CD4-positive, alpha-beta T cell (primary cell): ENCODE measurements around the gene RARA. TPM values are rescaled to one million over a fixed set of nuclear protein-coding genes. Genes with fewer than 3 reads are reported as not detected.
A peak's percentile ranks its signal among the peaks of the same experiment; 100 is the strongest.

Source experiments
- ATAC-seq: fragments of 200-7000 bp; cut with Tn5 transposase; one replicate; pipeline ENCODE4 v1.10.0; 2022; ENCODE audit warnings: mild to moderate bottlenecking; ENCODE audit not compliant: poor library complexity
- CTCF ChIA-PET: fragments of 350-600 bp; sonication (Branson Sonifier 250); formaldehyde crosslinking; loops from one replicate; lab custom pipeline; 2021; ENCODE audit warnings: antibody characterized with exemption, inconsistent platforms; lab: Charles Lee
- POLR2A ChIA-PET: fragments of 350-600 bp; sonication (Branson Sonifier 250); formaldehyde crosslinking; loops from one replicate; lab custom pipeline; 2021; ENCODE audit warnings: antibody characterized with exemption, inconsistent platforms; lab: Charles Lee
- DNase-seq, 14 experiments: peaks; one replicate each; pipeline ENCODE4 v3.0.0-alpha.2; 2013 to 2020; ENCODE audit warnings: mixed read lengths in 2 of 14
- H3K27ac ChIP-seq, 2 donors: one replicate each; pipeline versions ENCODE4 v1.5.1 to v1.7.0; 2013; ENCODE audit warnings: low read length in 2 of 2, low read depth in 1 of 2, mild to moderate bottlenecking in 1 of 2
- H3K27me3 ChIP-seq, 2 experiments: 1 replicate in 1 of 2; 2 replicates in 1 of 2; pipeline versions ENCODE4 v1.6.1 to v1.7.0; 2013; ENCODE audit warnings: low read length in 2 of 2, control low read depth in 1 of 2, mild to moderate bottlenecking in 1 of 2, moderate library complexity in 1 of 2; ENCODE audit not compliant: insufficient read depth in 2 of 2, control insufficient read depth in 1 of 2
- H3K36me3 ChIP-seq: one replicate; pipeline ENCODE4 v1.6.1; 2013; ENCODE audit warnings: low read length, control low read depth; ENCODE audit not compliant: insufficient read depth
- H3K4me1 ChIP-seq: one replicate; pipeline ENCODE4 v1.6.1; 2013; ENCODE audit warnings: low read length, control low read depth; ENCODE audit not compliant: insufficient read depth
- H3K4me3 ChIP-seq: one replicate; pipeline ENCODE4 v1.5.1; 2013; ENCODE audit warnings: mild to moderate bottlenecking, low read length, moderate library complexity
- H3K9me3 ChIP-seq, 2 experiments: 1 replicate in 1 of 2; 2 replicates in 1 of 2; pipeline versions ENCODE4 v1.6.1 to v1.7.0; 2013; ENCODE audit warnings: low read length in 2 of 2, mild to moderate bottlenecking in 2 of 2, control low read depth in 1 of 2, moderate library complexity in 1 of 2; ENCODE audit not compliant: control insufficient read depth in 1 of 2, insufficient read depth in 1 of 2
- H3K27ac Mint-ChIP-seq: one replicate; pipeline ENCODE4 v1.8.0; 2020; ENCODE audit warnings: mixed read lengths
- H3K27me3 Mint-ChIP-seq: one replicate; pipeline ENCODE4 v1.8.0; 2021; ENCODE audit warnings: mixed read lengths
- H3K36me3 Mint-ChIP-seq: one replicate; pipeline ENCODE4 v1.8.0; 2021; ENCODE audit warnings: low read depth, mixed read lengths
- H3K4me1 Mint-ChIP-seq: one replicate; pipeline ENCODE4 v1.8.0; 2021; ENCODE audit warnings: low read depth, mixed read lengths
- H3K4me3 Mint-ChIP-seq: one replicate; pipeline ENCODE4 v1.8.0; 2020; ENCODE audit warnings: mild to moderate bottlenecking, mixed read lengths
- H3K9me3 Mint-ChIP-seq: one replicate; pipeline ENCODE4 v1.8.0; 2020; ENCODE audit warnings: mixed read lengths
- CTCF ChIP-seq: fragments of 200-600 bp; IDR thresholded peaks from one replicate; pipeline ENCODE4 v1.8.0; 2022; ENCODE audit warnings: antibody characterized with exemption, mild to moderate bottlenecking
- intact Hi-C, 2 experiments: fragments of 100-400 bp; cut with DNase I in 1 of 2; cut with micrococcal nuclease in 1 of 2; formaldehyde crosslinking; loops; one replicate each; pipeline versions ENCODE4 v1.15.1 to v1.9.0; 2023 to 2025; cut with DNase I, micrococcal nuclease
- total RNA-seq, 174 experiments: library from RNA in 2 of 174; stranded (reverse) in 2 of 174; gene quantifications; one replicate each; pipeline ENCODE4 v1.2.3 and lab custom pipeline; 2021 to 2026

Gene RARA
- total RNA-seq, 2 experiments from 2014 or later, result 114 to 115 TPM

- no peaks in the 10 kb centered on the region for H3K9me3 Mint-ChIP-seq
- peaks cover 72% of the 10 kb centered on the region for H3K4me1 ChIP-seq
- peak overlapping the region; percentile 93 for H3K27ac Mint-ChIP-seq
- DNase-seq (peak in 2 of 14 experiments; percentile 29 to 50), ATAC-seq (no peak)
- no peak for TF ChIP-seq CTCF
- peaks cover 64% of the 10 kb centered on the region for H3K36me3 Mint-ChIP-seq
- ChIA-PET POLR2A (interaction anchor here (0.9 to 11.2 kb wide), 3 partner anchors 27 to 45 kb away, joined by 3 to 117 read pairs (median 3); no protein-coding TSS in a partner anchor), CTCF (interaction anchor here (1.3 kb wide), 1 partner anchor 30 kb away, joined by 3 read pairs; no protein-coding TSS in a partner anchor)
- intact Hi-C loops, result no loop called here
- no peak overlapping the region for H3K4me3 ChIP-seq
- H3K27me3 ChIP-seq, result no peaks in the 10 kb centered on the region
- peak overlapping the region; percentile 3 to 57 for H3K27ac ChIP-seq
- peak overlapping the region; percentile 34 for H3K4me3 Mint-ChIP-seq
- peaks cover 51% of the 10 kb centered on the region for H3K36me3 ChIP-seq
- peaks cover 77% of the 10 kb centered on the region for H3K4me1 Mint-ChIP-seq
- no peaks in the 10 kb centered on the region for H3K27me3 Mint-ChIP-seq
- no peaks in the 10 kb centered on the region for H3K9me3 ChIP-seq
Observed at GRCh38 chr17:40347319-40348135, 38.5 kb downstream of the RARA start.

DNA sequence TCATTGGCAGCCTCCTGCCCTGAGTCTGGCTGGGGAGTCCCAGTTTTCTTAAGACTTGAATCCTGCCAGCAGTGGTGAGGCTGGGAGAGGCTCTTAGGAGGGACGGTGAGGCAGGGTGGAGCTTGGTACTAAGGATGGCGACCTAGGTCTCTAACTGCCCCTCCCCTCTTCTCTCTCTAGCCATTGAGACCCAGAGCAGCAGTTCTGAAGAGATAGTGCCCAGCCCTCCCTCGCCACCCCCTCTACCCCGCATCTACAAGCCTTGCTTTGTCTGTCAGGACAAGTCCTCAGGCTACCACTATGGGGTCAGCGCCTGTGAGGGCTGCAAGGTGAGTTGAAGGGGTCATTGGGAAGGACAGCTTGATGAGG lies 39.1 kb downstream of the RARA start:
- no peak for TF ChIP-seq CTCF
- Histone ChIP-seq H3K4me3 (no peak overlapping the region), H3K36me3 (peaks cover 52% of the 10 kb centered on the region), H3K4me1 (peaks cover 66% of the 10 kb centered on the region), H3K27me3 (no peaks in the 10 kb centered on the region), H3K9me3 (no peaks in the 10 kb centered on the region), H3K27ac (peak overlapping the region in 1 of 2 donors; percentile 46)
- ChIA-PET CTCF (interaction anchor here (1.3 kb wide), 1 partner anchor 31 kb away, joined by 3 read pairs; no protein-coding TSS in a partner anchor), POLR2A (interaction anchor here (0.8 to 11.2 kb wide), 3 partner anchors 21 to 45 kb away, joined by 3 to 117 read pairs (median 3); no protein-coding TSS in a partner anchor)
- H3K9me3 Mint-ChIP-seq, result no peaks in the 10 kb centered on the region
- H3K27ac Mint-ChIP-seq, result peak overlapping the region; percentile 93
- no peak for ATAC-seq
- H3K4me3 Mint-ChIP-seq, result no peak overlapping the region
- peak in 1 of 14 experiments; percentile 23 for DNase-seq
- H3K4me1 Mint-ChIP-seq, result peaks cover 77% of the 10 kb centered on the region
- H3K36me3 Mint-ChIP-seq, result peaks cover 64% of the 10 kb centered on the region
- intact Hi-C loops, result no loop called here
- H3K27me3 Mint-ChIP-seq, result no peaks in the 10 kb centered on the region

DNA sequence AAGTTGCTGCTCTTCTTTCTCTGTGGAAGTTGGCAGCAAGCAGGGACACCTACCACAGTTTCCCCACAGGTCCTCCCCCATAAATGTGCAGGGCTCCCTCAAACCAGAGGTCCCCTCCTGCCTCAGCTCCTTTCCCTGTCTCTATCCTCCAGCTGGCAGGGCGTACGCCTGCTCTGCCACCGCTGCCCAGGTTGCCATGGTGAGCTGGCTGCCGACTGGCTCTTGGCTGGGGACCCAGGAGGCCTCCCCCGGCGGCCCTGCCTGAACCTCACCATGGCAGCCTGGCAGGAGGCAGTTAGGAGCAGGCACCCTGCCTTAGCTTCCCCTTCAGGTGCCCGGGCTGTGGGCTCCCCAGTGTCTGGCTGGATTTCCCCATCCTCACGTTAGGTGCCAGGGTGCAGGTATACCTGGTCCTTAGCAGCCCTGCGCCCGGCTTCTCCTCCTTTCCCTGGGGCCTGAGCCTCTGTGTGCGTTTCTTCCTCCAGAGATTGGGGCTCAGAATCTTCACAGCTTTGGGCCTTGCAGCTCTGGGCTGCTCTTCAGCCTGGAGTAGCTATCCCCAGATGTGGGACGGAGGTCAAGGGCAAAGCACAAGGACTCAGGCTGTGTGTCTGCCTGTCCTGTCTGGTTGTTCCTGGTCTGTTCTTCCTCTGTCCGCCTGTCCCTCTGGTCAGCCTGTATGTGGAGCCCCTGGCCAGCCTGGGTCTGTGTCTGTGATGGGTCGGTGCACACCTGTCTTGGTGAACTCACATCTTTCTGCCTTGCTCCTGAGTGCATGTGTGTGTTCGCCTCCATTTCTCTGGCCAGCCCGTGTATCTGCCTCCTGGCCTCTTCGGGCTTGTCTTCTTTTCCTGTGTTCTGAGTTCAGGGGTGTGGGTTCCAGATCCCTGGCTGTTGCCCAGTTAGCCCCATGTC lies 39.8 kb downstream of the RARA start:
- intact Hi-C loops, result no loop called here
- H3K36me3 ChIP-seq, result peaks cover 55% of the 10 kb centered on the region
- H3K27ac Mint-ChIP-seq, result peak overlapping the region; percentile 93
- no peaks in the 10 kb centered on the region for H3K9me3 ChIP-seq
- peak overlapping the region; percentile 22 to 46 for H3K27ac ChIP-seq
- peaks cover 67% of the 10 kb centered on the region for H3K36me3 Mint-ChIP-seq
- H3K4me1 ChIP-seq, result peaks cover 59% of the 10 kb centered on the region
- H3K27me3 ChIP-seq, result no peaks in the 10 kb centered on the region
- no peak for TF ChIP-seq CTCF
- H3K4me3 ChIP-seq, result no peak overlapping the region
- H3K9me3 Mint-ChIP-seq, result no peaks in the 10 kb centered on the region
- DNase-seq, result peak in 1 of 14 experiments; percentile 26
- POLR2A ChIA-PET, result interaction anchor here (0.8 to 11.2 kb wide), 3 partner anchors 22 to 173 kb away, joined by 3 to 117 read pairs (median 3); no protein-coding TSS in a partner anchor
- no peak for ATAC-seq
- H3K4me3 Mint-ChIP-seq, result no peak overlapping the region
- no peaks in the 10 kb centered on the region for H3K27me3 Mint-ChIP-seq
- peaks cover 70% of the 10 kb centered on the region for H3K4me1 Mint-ChIP-seq
- CTCF ChIA-PET, result interaction anchor here (1.3 kb wide), 1 partner anchor 32 kb away, joined by 3 read pairs; no protein-coding TSS in a partner anchor
